ENCODE data around the gene DOK6.

The DOK6 gene

DNA sequence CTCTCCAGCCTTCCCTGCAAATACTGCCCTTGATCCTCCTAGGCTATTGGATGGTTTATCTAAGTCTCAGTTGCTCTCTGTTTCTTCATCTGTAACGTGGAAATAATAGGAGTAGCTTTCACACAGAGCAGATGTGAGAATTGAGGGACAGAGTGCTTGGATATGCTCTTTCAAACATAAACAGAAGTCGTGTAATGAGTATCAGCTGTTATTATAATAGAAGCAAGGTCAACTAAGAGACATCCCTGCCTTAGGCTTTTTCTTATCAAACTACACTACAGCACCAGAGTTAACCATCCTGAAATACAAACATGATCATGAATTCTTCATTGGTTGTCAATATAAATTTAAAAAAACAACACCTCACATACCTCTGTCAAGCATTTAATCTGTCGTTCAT is 138.2 kb downstream of the DOK6 start:
- no peak overlapping the region for H3K27ac ChIP-seq (ENCODE audit: low read length)
- H2AFZ ChIP-seq (ENCODE audit: low read depth, low read length), result 0 out of 2 replicates have a peak overlapping the region, but pooled peaks have one; percentile 14
- no peaks in the 10 kb centered on the region for H3K4me1 ChIP-seq (ENCODE audit: low read length)
- TF ChIP-seq, protein P1, sequence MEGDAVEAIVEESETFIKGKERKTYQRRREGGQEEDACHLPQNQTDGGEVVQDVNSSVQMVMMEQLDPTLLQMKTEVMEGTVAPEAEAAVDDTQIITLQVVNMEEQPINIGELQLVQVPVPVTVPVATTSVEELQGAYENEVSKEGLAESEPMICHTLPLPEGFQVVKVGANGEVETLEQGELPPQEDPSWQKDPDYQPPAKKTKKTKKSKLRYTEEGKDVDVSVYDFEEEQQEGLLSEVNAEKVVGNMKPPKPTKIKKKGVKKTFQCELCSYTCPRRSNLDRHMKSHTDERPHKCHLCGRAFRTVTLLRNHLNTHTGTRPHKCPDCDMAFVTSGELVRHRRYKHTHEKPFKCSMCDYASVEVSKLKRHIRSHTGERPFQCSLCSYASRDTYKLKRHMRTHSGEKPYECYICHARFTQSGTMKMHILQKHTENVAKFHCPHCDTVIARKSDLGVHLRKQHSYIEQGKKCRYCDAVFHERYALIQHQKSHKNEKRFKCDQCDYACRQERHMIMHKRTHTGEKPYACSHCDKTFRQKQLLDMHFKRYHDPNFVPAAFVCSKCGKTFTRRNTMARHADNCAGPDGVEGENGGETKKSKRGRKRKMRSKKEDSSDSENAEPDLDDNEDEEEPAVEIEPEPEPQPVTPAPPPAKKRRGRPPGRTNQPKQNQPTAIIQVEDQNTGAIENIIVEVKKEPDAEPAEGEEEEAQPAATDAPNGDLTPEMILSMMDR (IDR thresholded peaks at IDR 0.05; ENCODE audit: low read depth, low read length), result no peak
- TF ChIP-seq EZH2phosphoT487 (IDR thresholded peaks at IDR 0.05; ENCODE audit: low read depth), result no peak
- H3K9ac ChIP-seq (ENCODE audit: low read length), result no peak overlapping the region
- H3K79me2 ChIP-seq (ENCODE audit: low read length), result no peaks in the 10 kb centered on the region
- H3K36me3 ChIP-seq (replicated peaks; ENCODE audit: low read depth, low read length), result no peaks in the 10 kb centered on the region
- no peak overlapping the region for H3K4me3 ChIP-seq (ENCODE audit: low read length)
- no peaks in the 10 kb centered on the region for H3K9me3 ChIP-seq (ENCODE audit: insufficient read depth, low read length)
- H3K27me3 ChIP-seq (ENCODE audit: low read depth, low read length), result no peaks in the 10 kb centered on the region
- H4K20me1 ChIP-seq (ENCODE audit: insufficient read depth, low read length), result no peaks in the 10 kb centered on the region
- no peak overlapping the region for H3K4me2 ChIP-seq (ENCODE audit: low read length)

DNA sequence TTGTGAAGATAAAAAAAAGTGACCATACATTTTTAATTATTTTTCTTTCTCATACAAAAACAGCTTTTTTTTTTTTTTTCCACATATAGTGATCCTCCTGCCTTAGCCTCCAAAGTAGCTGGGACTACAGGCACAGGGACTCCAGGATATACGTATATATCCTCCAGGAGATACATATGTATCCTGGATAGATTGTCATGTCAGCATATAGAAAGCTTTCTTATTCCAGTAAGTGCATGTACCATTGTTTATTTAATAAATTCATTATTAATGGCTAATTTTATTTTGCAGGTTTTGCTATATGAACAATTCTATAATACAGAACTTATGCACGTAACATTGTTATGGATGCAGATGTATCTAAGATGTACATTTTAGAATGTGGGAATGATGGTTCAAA is 138.7 kb downstream of the DOK6 start:
- Histone ChIP-seq H3K4me1 (ENCODE audit: low read length) (no peaks in the 10 kb centered on the region), H3K27me3 (ENCODE audit: low read depth, low read length) (no peaks in the 10 kb centered on the region), H3K9me3 (ENCODE audit: insufficient read depth, low read length) (no peaks in the 10 kb centered on the region), H2AFZ (ENCODE audit: low read depth, low read length) (no peak overlapping the region), H3K4me3 (ENCODE audit: low read length) (no peak overlapping the region), H4K20me1 (ENCODE audit: insufficient read depth, low read length) (no peaks in the 10 kb centered on the region), H3K9ac (ENCODE audit: low read length) (no peak overlapping the region), H3K79me2 (ENCODE audit: low read length) (no peaks in the 10 kb centered on the region), H3K36me3 (replicated peaks; ENCODE audit: low read depth, low read length) (no peaks in the 10 kb centered on the region), H3K4me2 (ENCODE audit: low read length) (no peak overlapping the region), H3K27ac (ENCODE audit: low read length) (no peak overlapping the region)
- TF ChIP-seq EZH2phosphoT487 (IDR thresholded peaks at IDR 0.05; ENCODE audit: low read depth), result no peak
- TF ChIP-seq, protein P1 (IDR thresholded peaks at IDR 0.05; ENCODE audit: low read depth, low read length), result no peak

DNA sequence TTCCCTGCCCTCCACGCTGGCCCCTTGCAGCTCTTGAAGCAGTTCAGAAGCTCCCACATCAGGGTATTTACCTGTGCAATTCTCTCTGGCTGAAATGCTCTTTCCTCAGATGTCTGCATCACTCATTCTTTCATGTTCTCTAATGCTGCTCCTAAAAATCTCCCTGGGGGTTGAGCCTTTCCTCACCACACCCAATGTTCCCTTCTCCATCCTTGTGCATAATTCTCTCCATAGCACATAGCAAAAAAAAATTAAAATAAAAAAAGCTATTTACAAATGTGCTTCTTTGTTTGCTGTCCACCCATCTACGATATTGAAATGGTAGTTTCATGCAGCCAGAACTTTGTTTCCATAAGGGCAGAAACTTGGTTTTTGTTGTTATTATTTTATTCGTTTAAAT is 155.5 kb downstream of the DOK6 start:
- Histone ChIP-seq H2AFZ (ENCODE audit: low read depth, low read length) (no peak overlapping the region), H3K27ac (ENCODE audit: low read length) (no peak overlapping the region), H3K9me3 (ENCODE audit: insufficient read depth, low read length) (0 out of 2 replicates have a peak, but pooled peaks cover 2% of the 10 kb centered on the region), H3K4me1 (ENCODE audit: low read length) (no peaks in the 10 kb centered on the region), H3K79me2 (ENCODE audit: low read length) (no peaks in the 10 kb centered on the region), H3K36me3 (replicated peaks; ENCODE audit: low read depth, low read length) (no peaks in the 10 kb centered on the region), H3K27me3 (ENCODE audit: low read depth, low read length) (no peaks in the 10 kb centered on the region), H3K4me3 (ENCODE audit: low read length) (no peak overlapping the region), H4K20me1 (ENCODE audit: insufficient read depth, low read length) (no peaks in the 10 kb centered on the region), H3K4me2 (ENCODE audit: low read length) (no peak overlapping the region), H3K9ac (ENCODE audit: low read length) (no peak overlapping the region)
- TF ChIP-seq, protein P1 (IDR thresholded peaks at IDR 0.05; ENCODE audit: low read depth, low read length), result no peak
- TF ChIP-seq EZH2phosphoT487 (IDR thresholded peaks at IDR 0.05; ENCODE audit: low read depth), result no peak

DNA sequence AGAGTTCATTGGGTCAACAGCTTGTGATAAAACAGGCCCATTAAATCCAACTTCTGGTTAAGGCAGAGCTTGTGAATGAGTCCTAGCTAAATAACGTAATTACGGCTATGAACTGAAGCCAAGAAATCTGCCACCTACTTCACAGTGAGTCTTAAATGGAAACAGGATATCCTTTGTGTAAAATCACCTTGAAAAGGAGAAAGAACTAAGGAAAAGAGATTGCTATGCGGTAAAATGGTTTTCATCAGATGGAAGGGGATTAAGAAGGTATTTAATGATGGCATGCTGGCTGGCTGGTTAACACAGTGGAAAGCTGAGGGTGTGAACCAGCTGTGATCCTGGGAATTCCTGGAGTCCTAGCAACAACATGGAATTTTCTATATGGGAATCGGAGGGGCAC is 156.6 kb downstream of the DOK6 start:
- H2AFZ ChIP-seq (ENCODE audit: low read depth, low read length), result no peak overlapping the region

More for the DNA sequence above, 156.6 kb downstream of the DOK6 start:
- Histone ChIP-seq H3K27ac (ENCODE audit: low read length) (no peak overlapping the region), H3K79me2 (ENCODE audit: low read length) (no peaks in the 10 kb centered on the region), H3K9ac (ENCODE audit: low read length) (no peak overlapping the region), H4K20me1 (ENCODE audit: insufficient read depth, low read length) (no peaks in the 10 kb centered on the region), H3K4me2 (ENCODE audit: low read length) (no peak overlapping the region), H3K4me3 (ENCODE audit: low read length) (no peak overlapping the region), H3K27me3 (ENCODE audit: low read depth, low read length) (no peaks in the 10 kb centered on the region), H3K4me1 (ENCODE audit: low read length) (no peaks in the 10 kb centered on the region), H3K9me3 (ENCODE audit: insufficient read depth, low read length) (0 out of 2 replicates have a peak, but pooled peaks cover 3% of the 10 kb centered on the region), H3K36me3 (replicated peaks; ENCODE audit: low read depth, low read length) (no peaks in the 10 kb centered on the region)
- no peak for TF ChIP-seq EZH2phosphoT487 (IDR thresholded peaks at IDR 0.05; ENCODE audit: low read depth)
- TF ChIP-seq, protein P1 (IDR thresholded peaks at IDR 0.05; ENCODE audit: low read depth, low read length), result no peak

All from OCI-LY3 (cell line).